NB4 (cell line): ENCODE results near the gene PCSK6.

Source experiments
- CTCF ChIP-seq: IDR thresholded peaks from one replicate; pipeline ENCODE4 v1.5.1; 2012; ENCODE audit warnings: low read depth, low read length
- MAX ChIP-seq: IDR thresholded peaks from 2 replicates; pipeline ENCODE4 v1.6.1; 2011; ENCODE audit warnings: low read depth, low read length
- MYC ChIP-seq: IDR thresholded peaks from 2 replicates; pipeline ENCODE4 v1.6.1; 2011; ENCODE audit warnings: low read depth, low read length
- POLR2A ChIP-seq: IDR thresholded peaks from 2 replicates; pipeline ENCODE4 v1.6.1; 2011; ENCODE audit warnings: mild to moderate bottlenecking; ENCODE audit not compliant: insufficient read length; ENCODE audit errors: extremely low read depth

GRCh38 chr15:101503296-101503599 is 13.7 kb upstream of the PCSK6 start:
- TF ChIP-seq CTCF (no peak), POLR2A (no peak), MAX (no peak), MYC (no peak)
